Neural progenitor cell (in vitro differentiated cells): ENCODE measurements around the gene PDGFD. TPM values are rescaled to one million over a fixed set of nuclear protein-coding genes. Genes with fewer than 3 reads are reported as not detected.

ENCODE experiments used
- DNase-seq: peaks from one replicate; pipeline ENCODE4 v3.0.0-alpha.2; 2016; ENCODE audit warnings: low spot score
- H2AFZ ChIP-seq: fragments of 200-600 bp; sonication (generic); replicated peaks from 2 replicates; pipeline ENCODE4 v1.6.1; 2016; ENCODE audit warnings: antibody characterized with exemption
- H3F3A ChIP-seq: fragments of 200-600 bp; sonication (generic); 2 replicates; pipeline ENCODE4 v1.6.1; 2016; ENCODE audit warnings: antibody characterized with exemption, low read depth
- H3K27ac ChIP-seq: fragments of 200-600 bp; sonication (generic); 2 replicates; pipeline ENCODE4 v1.5.1; 2016; ENCODE audit warnings: mild to moderate bottlenecking
- H3K27me3 ChIP-seq: fragments of 200-600 bp; sonication (generic); 2 replicates; pipeline ENCODE4 v1.6.1; 2016; ENCODE audit warnings: mild to moderate bottlenecking, moderate library complexity
- H3K36me3 ChIP-seq: fragments of 200-600 bp; sonication (generic); 2 replicates; pipeline ENCODE4 v1.5.1; 2016
- H3K4me1 ChIP-seq: fragments of 200-600 bp; sonication (generic); 2 replicates; pipeline ENCODE4 v1.6.1; 2016; ENCODE audit warnings: mixed run types
- H3K4me2 ChIP-seq: fragments of 200-600 bp; sonication (generic); 2 replicates; pipeline ENCODE4 v1.6.1; 2016
- H3K4me3 ChIP-seq: fragments of 200-600 bp; sonication (generic); 2 replicates; pipeline ENCODE4 v1.5.1; 2016
- H3K79me2 ChIP-seq: fragments of 200-600 bp; sonication (generic); 2 replicates; pipeline ENCODE4 v1.6.1; 2016; ENCODE audit warnings: low read depth
- H3K9ac ChIP-seq: fragments of 200-600 bp; sonication (generic); 2 replicates; pipeline ENCODE4 v1.6.1; 2016
- H3K9me3 ChIP-seq: fragments of 200-600 bp; sonication (generic); 2 replicates; pipeline ENCODE4 v1.5.1; 2016; ENCODE audit warnings: low read depth
- H4K20me1 ChIP-seq: fragments of 200-600 bp; sonication (generic); 2 replicates; pipeline ENCODE4 v1.6.1; 2016; ENCODE audit warnings: low read depth
- H3K27ac Mint-ChIP-seq: 3 replicates; pipeline ENCODE4 v1.8.0; 2021; ENCODE audit warnings: mixed read lengths
- H3K27me3 Mint-ChIP-seq: 2 replicates; pipeline ENCODE4 v1.8.0; 2022; ENCODE audit warnings: low read depth, mild to moderate bottlenecking, inconsistent platforms, moderate library complexity, mixed read lengths; ENCODE audit not compliant: insufficient read depth
- H3K36me3 Mint-ChIP-seq: 3 replicates; pipeline ENCODE4 v1.8.0; 2021; ENCODE audit warnings: mixed read lengths
- H3K4me1 Mint-ChIP-seq: 3 replicates; pipeline ENCODE4 v1.8.0; 2021; ENCODE audit warnings: mixed read lengths
- H3K4me3 Mint-ChIP-seq: 3 replicates; pipeline ENCODE4 v1.8.0; 2021; ENCODE audit warnings: mild to moderate bottlenecking, moderate library complexity, mixed read lengths
- H3K9me3 Mint-ChIP-seq: 3 replicates; pipeline ENCODE4 v1.8.0; 2020; ENCODE audit warnings: mixed read lengths
- EZH2 ChIP-seq: fragments of 200-600 bp; sonication (generic); IDR thresholded peaks from 2 replicates; pipeline ENCODE4 v1.6.1; 2017; ENCODE audit warnings: antibody characterized with exemption, mild to moderate bottlenecking, moderate library complexity
- EZH2phosphoT487 ChIP-seq: fragments of 200-600 bp; sonication (generic); IDR thresholded peaks from 2 replicates; pipeline ENCODE4 v1.6.1; 2017; ENCODE audit warnings: antibody characterized with exemption
- total RNA-seq: library from RNA; depleted of rRNA; stranded (reverse); fragments of >200 nt; gene quantifications from 2 replicates; pipeline ENCODE4 v1.2.3, GENCODE V29; 2015; ENCODE audit warnings: low replicate concordance
- TF ChIP-seq, protein P1 (sequence below): fragments of 200-600 bp; sonication (generic); IDR thresholded peaks from 2 replicates; pipeline ENCODE4 v1.5.1; 2017; ENCODE audit warnings: antibody characterized with exemption, mild to moderate bottlenecking

Gene PDGFD
- total RNA-seq, 1 donor from 2014 or later: 3.7 TPM

DNA sequence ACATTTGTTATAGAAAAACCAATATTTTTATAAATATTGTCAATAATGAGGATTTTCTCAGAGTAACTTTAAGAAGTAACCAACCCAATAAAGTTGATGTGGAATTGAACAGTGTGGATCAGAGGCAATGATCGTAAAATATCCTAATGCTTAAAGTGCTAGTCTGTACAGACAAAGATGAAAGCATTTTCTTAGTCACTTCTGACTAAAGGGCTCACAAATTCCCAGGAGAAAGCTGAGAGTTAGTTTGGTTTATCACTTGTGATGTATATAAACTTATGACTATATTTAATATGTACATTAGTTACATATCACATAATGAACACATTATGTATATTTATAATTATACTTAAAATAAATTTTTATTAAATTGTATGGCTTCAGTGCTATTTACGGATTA, 152.9 kb downstream of the PDGFD start:
- no peaks in the 10 kb centered on the region for H4K20me1 ChIP-seq
- H3K4me3 Mint-ChIP-seq: no peak overlapping the region

DNA sequence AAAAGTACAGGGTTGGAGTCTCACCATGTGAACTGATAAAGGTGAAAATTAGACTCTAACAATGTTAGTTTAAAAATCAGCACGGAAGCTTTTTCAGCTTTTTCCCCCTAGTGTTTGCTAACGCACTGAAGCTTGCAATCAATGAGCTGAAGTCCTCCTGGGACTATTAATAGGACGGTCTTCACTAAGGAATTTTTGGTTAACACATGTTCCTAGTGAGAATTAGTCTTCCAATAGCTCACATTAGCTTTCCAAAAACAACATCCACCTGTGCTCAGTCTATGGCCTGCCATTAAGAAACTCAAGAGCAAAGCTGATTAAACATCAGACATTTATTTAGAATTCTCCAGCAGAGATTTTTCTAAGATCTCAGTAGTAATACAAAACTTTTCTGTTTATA, 154.2 kb downstream of the PDGFD start:
- no peaks in the 10 kb centered on the region for H3K79me2 ChIP-seq
- H3K4me3 Mint-ChIP-seq: no peak overlapping the region
- no peaks in the 10 kb centered on the region for H3K9me3 Mint-ChIP-seq
- no peaks in the 10 kb centered on the region for H3K27me3 Mint-ChIP-seq
- DNase-seq: peak; percentile 5
- H3K27ac ChIP-seq: no peak overlapping the region
- H3K4me3 ChIP-seq: no peak overlapping the region
- no peaks in the 10 kb centered on the region for H3K4me1 ChIP-seq
- no peak overlapping the region for H3K9ac ChIP-seq
- no peak overlapping the region for H3K27ac Mint-ChIP-seq
- H3K36me3 ChIP-seq: no peaks in the 10 kb centered on the region
- peaks cover 3% of the 10 kb centered on the region for H3K4me1 Mint-ChIP-seq
- no peak overlapping the region for H3K4me2 ChIP-seq
- H3F3A ChIP-seq: no peaks in the 10 kb centered on the region
- no peak overlapping the region for H2AFZ ChIP-seq
- no peaks in the 10 kb centered on the region for H3K9me3 ChIP-seq
- H3K36me3 Mint-ChIP-seq: no peaks in the 10 kb centered on the region
- no peaks in the 10 kb centered on the region for H3K27me3 ChIP-seq
- H4K20me1 ChIP-seq: no peaks in the 10 kb centered on the region
- TF ChIP-seq EZH2phosphoT487: no peak
- TF ChIP-seq EZH2: no peak
- TF ChIP-seq, protein P1, sequence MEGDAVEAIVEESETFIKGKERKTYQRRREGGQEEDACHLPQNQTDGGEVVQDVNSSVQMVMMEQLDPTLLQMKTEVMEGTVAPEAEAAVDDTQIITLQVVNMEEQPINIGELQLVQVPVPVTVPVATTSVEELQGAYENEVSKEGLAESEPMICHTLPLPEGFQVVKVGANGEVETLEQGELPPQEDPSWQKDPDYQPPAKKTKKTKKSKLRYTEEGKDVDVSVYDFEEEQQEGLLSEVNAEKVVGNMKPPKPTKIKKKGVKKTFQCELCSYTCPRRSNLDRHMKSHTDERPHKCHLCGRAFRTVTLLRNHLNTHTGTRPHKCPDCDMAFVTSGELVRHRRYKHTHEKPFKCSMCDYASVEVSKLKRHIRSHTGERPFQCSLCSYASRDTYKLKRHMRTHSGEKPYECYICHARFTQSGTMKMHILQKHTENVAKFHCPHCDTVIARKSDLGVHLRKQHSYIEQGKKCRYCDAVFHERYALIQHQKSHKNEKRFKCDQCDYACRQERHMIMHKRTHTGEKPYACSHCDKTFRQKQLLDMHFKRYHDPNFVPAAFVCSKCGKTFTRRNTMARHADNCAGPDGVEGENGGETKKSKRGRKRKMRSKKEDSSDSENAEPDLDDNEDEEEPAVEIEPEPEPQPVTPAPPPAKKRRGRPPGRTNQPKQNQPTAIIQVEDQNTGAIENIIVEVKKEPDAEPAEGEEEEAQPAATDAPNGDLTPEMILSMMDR: peak; percentile 8

More for the DNA sequence above, 152.9 kb downstream of the PDGFD start:
- Mint-ChIP-seq H3K27ac (no peak overlapping the region), H3K36me3 (no peaks in the 10 kb centered on the region), H3K27me3 (no peaks in the 10 kb centered on the region), H3K9me3 (no peaks in the 10 kb centered on the region), H3K4me1 (peaks cover 3% of the 10 kb centered on the region)
- DNase-seq: no peak
- H2AFZ ChIP-seq: no peak overlapping the region
- no peaks in the 10 kb centered on the region for H3K9me3 ChIP-seq
- H3K27ac ChIP-seq: no peak overlapping the region
- H3F3A ChIP-seq: no peaks in the 10 kb centered on the region
- H3K4me2 ChIP-seq: no peak overlapping the region
- H3K4me3 ChIP-seq: no peak overlapping the region
- H3K79me2 ChIP-seq: no peaks in the 10 kb centered on the region
- H3K9ac ChIP-seq: no peak overlapping the region
- no peak for TF ChIP-seq EZH2phosphoT487
- TF ChIP-seq, protein P1: no peak
- TF ChIP-seq EZH2: no peak
- no peaks in the 10 kb centered on the region for H3K27me3 ChIP-seq
- H3K4me1 ChIP-seq: no peaks in the 10 kb centered on the region
- H3K36me3 ChIP-seq: no peaks in the 10 kb centered on the region

DNA sequence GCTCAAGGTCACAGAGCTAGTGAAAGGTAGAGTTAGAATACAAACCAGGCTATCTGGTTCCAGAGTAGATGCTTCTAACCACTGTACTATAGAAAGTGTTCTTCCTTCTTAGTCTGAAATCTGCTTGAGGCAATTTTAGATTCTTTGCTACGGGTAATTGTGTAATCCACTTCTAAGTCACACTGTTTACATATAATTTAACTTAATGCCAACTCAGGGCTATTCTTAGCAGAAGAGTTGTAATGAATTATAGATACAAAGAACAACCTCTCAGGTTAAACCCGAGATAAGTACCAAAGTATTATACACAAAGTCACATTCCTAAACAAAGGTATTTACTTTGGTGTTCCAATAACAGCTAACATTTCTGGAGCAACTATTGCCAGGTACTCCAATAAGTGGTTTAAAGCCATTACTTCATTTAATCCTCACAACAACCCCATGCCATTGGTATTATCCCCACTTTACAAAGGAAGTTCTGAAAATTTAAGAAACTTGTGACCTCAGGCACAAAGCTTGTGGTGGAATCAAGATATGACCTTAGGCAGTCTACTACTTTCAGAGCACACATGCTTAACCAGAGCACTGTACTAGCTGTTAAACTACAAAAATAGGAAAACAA, 158.6 kb downstream of the PDGFD start:
- H3K4me1 ChIP-seq: no peaks in the 10 kb centered on the region
- TF ChIP-seq, protein P1: no peak
- TF ChIP-seq EZH2 (no peak), EZH2phosphoT487 (no peak)

More for the DNA sequence above, 158.6 kb downstream of the PDGFD start:
- Histone ChIP-seq H3K27ac (no peak overlapping the region), H4K20me1 (no peaks in the 10 kb centered on the region), H3K36me3 (no peaks in the 10 kb centered on the region), H2AFZ (no peak overlapping the region), H3K27me3 (no peaks in the 10 kb centered on the region), H3K4me2 (no peak overlapping the region), H3K9ac (no peak overlapping the region), H3K79me2 (no peaks in the 10 kb centered on the region), H3F3A (no peaks in the 10 kb centered on the region), H3K4me3 (no peak overlapping the region), H3K9me3 (no peaks in the 10 kb centered on the region)
- Mint-ChIP-seq H3K4me3 (no peak overlapping the region), H3K9me3 (peaks cover 2% of the 10 kb centered on the region), H3K27me3 (no peaks in the 10 kb centered on the region), H3K36me3 (no peaks in the 10 kb centered on the region), H3K27ac (no peak overlapping the region), H3K4me1 (peaks cover 5% of the 10 kb centered on the region)
- no peak for DNase-seq
